ENCODE data around the gene GMPPA. TPM values are rescaled to one million over a fixed set of nuclear protein-coding genes. Genes with fewer than 3 reads are reported as not detected.

GMPPA gene
- total RNA-seq, 1 experiment from 2014 or later = 51.9 TPM

DNA sequence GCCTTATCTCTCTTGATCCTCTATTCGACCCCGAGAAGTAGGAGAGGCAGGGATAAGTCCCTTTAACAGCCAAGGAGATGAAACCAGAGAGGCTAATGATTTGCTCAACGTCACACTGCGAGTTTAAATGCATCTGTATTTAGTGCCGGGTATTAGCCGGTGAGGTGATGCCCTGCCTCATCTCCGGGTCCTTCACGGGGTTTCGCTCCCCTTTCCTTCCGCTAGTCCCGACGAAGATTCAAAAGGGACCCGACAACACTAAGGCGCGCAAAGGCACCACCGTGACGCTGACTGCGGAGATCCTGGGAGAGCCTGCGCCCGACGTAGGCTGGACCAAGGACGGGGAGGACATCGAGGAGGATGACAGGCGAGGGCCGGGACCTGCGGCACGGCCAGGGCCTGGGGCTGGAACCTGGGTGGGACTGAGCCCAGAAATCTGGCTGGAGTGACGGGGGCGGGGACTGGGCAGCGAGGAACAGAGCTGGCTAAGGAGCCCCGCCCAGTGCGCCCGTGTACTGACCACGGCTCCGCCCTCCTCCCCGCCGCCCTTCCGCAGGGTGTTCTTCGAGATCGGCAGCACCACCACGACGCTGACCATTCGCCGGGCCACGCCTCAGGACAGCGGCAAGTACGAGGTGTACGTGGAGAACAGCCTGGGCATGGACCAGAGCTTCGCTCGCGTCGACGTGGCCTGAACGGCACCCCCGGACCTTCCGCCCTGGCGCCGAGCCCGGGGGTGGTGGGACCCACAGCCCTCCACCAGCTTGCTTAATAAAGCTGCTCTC lies 1.0 kb upstream of the GMPPA start:
- Mint-ChIP-seq H3K27me3 (ENCODE audit: low read depth) (peaks cover 49% of the 10 kb centered on the region), H3K4me3 (peak overlapping the region; percentile 98), H3K27ac (no peak overlapping the region), H3K4me1 (peaks cover 54% of the 10 kb centered on the region), H3K36me3 (no peaks in the 10 kb centered on the region), H3K9me3 (no peaks in the 10 kb centered on the region)
- CTCF ChIA-PET = interaction anchor here (0.9 to 35.9 kb wide), 19 partner anchors 9 to 110 kb away, joined by 3 to 2316 read pairs (median 10); partner anchors contain the start of genes ASIC4, CHPF, DNPEP and SPEG
- POLR2A ChIA-PET = interaction anchor here (1.0 to 2.9 kb wide), 8 partner anchors 10 to 219 kb away, joined by 4 to 19 read pairs (median 6); partner anchors contain the start of genes DNAJB2 and DNPEP
- DNase-seq (ENCODE audit: low spot score) (peak; percentile 73), ATAC-seq (peak; percentile 10)
- TF ChIP-seq, protein P1, sequence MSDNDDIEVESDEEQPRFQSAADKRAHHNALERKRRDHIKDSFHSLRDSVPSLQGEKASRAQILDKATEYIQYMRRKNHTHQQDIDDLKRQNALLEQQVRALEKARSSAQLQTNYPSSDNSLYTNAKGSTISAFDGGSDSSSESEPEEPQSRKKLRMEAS (CRISPR knock-in tag; IDR thresholded peaks at IDR 0.05) = peak; percentile 62
- 0 out of 2 replicates have a peak, but pooled peaks have one; percentile 17 for TF ChIP-seq FOXP1 (CRISPR knock-in tag; IDR thresholded peaks at IDR 0.05; ENCODE audit: borderline replicate concordance)
- TF ChIP-seq, protein P2, sequence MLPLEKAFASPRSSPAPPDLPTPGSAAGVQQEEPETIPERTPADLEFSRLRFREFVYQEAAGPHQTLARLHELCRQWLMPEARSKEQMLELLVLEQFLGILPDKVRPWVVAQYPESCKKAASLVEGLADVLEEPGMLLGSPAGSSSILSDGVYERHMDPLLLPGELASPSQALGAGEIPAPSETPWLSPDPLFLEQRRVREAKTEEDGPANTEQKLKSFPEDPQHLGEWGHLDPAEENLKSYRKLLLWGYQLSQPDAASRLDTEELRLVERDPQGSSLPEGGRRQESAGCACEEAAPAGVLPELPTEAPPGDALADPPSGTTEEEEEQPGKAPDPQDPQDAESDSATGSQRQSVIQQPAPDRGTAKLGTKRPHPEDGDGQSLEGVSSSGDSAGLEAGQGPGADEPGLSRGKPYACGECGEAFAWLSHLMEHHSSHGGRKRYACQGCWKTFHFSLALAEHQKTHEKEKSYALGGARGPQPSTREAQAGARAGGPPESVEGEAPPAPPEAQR (CRISPR knock-in tag; IDR thresholded peaks at IDR 0.05) = no peak

DNA sequence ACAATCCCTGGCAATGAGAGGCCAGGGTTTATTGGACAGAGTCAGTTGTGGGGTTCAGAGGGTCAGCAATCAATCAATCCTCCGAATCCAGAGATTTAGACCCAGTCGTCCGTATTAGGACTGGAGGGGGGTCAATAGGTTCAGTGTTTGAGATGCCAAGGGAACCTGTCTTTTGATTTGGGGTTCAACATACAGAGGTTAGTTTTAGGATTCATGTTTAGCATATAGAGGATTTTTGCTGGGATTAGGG lies 292 bp downstream of the GMPPA start:
- ChIA-PET CTCF (interaction anchor here (0.8 to 35.9 kb wide), 18 partner anchors 10 to 204 kb away, joined by 3 to 2316 read pairs (median 8); partner anchors contain the start of genes ASIC4, CHPF, DNPEP and SPEG), POLR2A (interaction anchor here (0.6 to 2.9 kb wide), 13 partner anchors 8 to 220 kb away, joined by 3 to 19 read pairs (median 4); partner anchors contain the start of genes DNAJB2, DNPEP, STK11IP and TMEM198)
- Mint-ChIP-seq H3K27ac (peak overlapping the region; percentile 41; the same call in 1 of the 2 replicates), H3K36me3 (peaks cover 5% of the 10 kb centered on the region; the same call in 1 of the 2 replicates), H3K4me3 (peak overlapping the region; percentile 98), H3K4me1 (peaks cover 52% of the 10 kb centered on the region), H3K27me3 (ENCODE audit: low read depth) (peaks cover 44% of the 10 kb centered on the region), H3K9me3 (no peaks in the 10 kb centered on the region)
- no peak for TF ChIP-seq ETV6 (CRISPR knock-in tag; IDR thresholded peaks at IDR 0.05)
- TF ChIP-seq, protein P1 (CRISPR knock-in tag; IDR thresholded peaks at IDR 0.05) = 0 out of 2 replicates have a peak, but pooled peaks have one; percentile 4
- ATAC-seq = no peak
- no peak for DNase-seq (ENCODE audit: low spot score)

DNA sequence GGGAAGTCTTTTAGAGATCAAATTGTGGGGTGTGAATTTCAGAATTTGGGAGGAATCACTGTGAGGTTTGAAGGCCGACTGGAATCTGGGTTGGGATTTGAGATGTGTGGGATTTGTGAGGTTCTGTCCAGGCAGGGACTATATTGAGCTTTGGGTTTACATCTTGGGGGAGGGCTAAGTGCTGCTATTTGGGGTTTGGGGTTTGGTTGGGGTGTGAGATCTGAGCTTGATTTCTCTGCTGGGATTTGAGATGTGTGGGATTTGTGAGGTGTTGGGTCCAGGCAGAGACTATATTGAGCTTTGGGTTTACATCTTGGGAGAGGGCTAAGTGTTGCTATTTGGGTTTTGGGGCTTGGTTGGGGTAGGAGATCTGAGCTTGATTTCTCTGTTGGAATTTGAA lies 864 bp downstream of the GMPPA start:
- CTCF ChIA-PET = interaction anchor here (1.0 to 35.9 kb wide), 10 partner anchors 8 to 111 kb away, joined by 3 to 2316 read pairs (median 34); partner anchors contain the start of genes ASIC4, CHPF, SPEG and TMEM198
- Mint-ChIP-seq H3K4me1 (peaks cover 53% of the 10 kb centered on the region), H3K4me3 (peak overlapping the region; percentile 98), H3K36me3 (peaks cover 11% of the 10 kb centered on the region), H3K27me3 (ENCODE audit: low read depth) (peaks cover 40% of the 10 kb centered on the region), H3K9me3 (no peaks in the 10 kb centered on the region), H3K27ac (no peak overlapping the region)
- ATAC-seq (no peak), DNase-seq (ENCODE audit: low spot score) (no peak)
- POLR2A ChIA-PET = interaction anchor here (0.6 kb wide), 1 partner anchor 10 kb away, joined by 3 read pairs; no protein-coding TSS in a partner anchor
- no peak for TF ChIP-seq CREB1 (CRISPR knock-in tag; IDR thresholded peaks at IDR 0.05)
- TF ChIP-seq, protein P3, sequence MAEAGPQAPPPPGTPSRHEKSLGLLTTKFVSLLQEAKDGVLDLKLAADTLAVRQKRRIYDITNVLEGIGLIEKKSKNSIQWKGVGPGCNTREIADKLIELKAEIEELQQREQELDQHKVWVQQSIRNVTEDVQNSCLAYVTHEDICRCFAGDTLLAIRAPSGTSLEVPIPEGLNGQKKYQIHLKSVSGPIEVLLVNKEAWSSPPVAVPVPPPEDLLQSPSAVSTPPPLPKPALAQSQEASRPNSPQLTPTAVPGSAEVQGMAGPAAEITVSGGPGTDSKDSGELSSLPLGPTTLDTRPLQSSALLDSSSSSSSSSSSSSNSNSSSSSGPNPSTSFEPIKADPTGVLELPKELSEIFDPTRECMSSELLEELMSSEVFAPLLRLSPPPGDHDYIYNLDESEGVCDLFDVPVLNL (CRISPR knock-in tag; IDR thresholded peaks at IDR 0.05; ENCODE audit: borderline replicate concordance, low read depth) = no peak
- TF ChIP-seq, protein P4, sequence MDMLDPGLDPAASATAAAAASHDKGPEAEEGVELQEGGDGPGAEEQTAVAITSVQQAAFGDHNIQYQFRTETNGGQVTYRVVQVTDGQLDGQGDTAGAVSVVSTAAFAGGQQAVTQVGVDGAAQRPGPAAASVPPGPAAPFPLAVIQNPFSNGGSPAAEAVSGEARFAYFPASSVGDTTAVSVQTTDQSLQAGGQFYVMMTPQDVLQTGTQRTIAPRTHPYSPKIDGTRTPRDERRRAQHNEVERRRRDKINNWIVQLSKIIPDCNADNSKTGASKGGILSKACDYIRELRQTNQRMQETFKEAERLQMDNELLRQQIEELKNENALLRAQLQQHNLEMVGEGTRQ (CRISPR knock-in tag; IDR thresholded peaks at IDR 0.05) = no peak
- TF ChIP-seq, protein P5, sequence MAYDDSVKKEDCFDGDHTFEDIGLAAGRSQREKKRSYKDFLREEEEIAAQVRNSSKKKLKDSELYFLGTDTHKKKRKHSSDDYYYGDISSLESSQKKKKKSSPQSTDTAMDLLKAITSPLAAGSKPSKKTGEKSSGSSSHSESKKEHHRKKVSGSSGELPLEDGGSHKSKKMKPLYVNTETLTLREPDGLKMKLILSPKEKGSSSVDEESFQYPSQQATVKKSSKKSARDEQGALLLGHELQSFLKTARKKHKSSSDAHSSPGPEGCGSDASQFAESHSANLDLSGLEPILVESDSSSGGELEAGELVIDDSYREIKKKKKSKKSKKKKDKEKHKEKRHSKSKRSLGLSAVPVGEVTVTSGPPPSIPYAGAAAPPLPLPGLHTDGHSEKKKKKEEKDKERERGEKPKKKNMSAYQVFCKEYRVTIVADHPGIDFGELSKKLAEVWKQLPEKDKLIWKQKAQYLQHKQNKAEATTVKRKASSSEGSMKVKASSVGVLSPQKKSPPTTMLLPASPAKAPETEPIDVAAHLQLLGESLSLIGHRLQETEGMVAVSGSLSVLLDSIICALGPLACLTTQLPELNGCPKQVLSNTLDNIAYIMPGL (CRISPR knock-in tag; IDR thresholded peaks at IDR 0.05) = no peak
- no peak for TF ChIP-seq SP1 (CRISPR knock-in tag; conservative IDR thresholded peaks at IDR 0.05)
- no peak for TF ChIP-seq NFE2L1 (CRISPR knock-in tag; IDR thresholded peaks at IDR 0.05)
- TF ChIP-seq, protein P6, sequence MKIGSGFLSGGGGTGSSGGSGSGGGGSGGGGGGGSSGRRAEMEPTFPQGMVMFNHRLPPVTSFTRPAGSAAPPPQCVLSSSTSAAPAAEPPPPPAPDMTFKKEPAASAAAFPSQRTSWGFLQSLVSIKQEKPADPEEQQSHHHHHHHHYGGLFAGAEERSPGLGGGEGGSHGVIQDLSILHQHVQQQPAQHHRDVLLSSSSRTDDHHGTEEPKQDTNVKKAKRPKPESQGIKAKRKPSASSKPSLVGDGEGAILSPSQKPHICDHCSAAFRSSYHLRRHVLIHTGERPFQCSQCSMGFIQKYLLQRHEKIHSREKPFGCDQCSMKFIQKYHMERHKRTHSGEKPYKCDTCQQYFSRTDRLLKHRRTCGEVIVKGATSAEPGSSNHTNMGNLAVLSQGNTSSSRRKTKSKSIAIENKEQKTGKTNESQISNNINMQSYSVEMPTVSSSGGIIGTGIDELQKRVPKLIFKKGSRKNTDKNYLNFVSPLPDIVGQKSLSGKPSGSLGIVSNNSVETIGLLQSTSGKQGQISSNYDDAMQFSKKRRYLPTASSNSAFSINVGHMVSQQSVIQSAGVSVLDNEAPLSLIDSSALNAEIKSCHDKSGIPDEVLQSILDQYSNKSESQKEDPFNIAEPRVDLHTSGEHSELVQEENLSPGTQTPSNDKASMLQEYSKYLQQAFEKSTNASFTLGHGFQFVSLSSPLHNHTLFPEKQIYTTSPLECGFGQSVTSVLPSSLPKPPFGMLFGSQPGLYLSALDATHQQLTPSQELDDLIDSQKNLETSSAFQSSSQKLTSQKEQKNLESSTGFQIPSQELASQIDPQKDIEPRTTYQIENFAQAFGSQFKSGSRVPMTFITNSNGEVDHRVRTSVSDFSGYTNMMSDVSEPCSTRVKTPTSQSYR (CRISPR knock-in tag; IDR thresholded peaks at IDR 0.05) = no peak
- no peak for TF ChIP-seq FOXK1 (CRISPR knock-in tag; IDR thresholded peaks at IDR 0.05)
- TF ChIP-seq, protein P7, sequence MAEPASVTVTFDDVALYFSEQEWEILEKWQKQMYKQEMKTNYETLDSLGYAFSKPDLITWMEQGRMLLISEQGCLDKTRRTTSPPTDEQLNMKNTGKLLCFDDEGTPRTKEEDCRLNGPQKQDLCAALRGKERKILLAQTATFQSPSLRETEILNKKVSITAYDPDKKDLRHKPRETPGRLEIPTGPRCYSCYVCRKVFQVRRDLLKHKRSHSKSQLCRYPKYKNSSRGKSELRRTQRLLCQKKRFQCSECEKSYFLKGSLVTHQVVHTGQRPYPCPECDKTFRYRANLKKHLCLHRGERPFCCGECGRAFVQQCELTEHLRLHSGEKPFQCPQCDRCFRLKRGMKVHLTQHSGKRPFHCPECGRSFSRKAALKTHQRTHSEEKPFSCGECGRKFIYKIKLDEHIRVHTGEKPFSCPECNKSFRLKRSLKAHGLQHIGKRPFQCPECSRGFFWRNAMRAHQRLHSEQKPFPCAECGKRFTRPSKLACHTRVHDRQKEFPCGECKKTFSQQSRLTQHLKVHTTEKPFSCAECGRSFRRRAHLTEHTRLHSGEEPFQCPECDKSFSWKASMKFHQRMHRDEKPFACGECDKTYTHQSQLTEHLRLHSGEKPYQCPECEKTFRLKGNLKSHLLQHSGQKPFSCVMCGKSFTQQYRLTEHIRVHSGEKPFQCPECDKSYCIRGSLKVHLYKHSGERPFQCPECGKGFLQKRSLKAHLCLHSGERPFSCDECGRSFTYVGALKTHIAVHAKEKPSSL (CRISPR knock-in tag; conservative IDR thresholded peaks at IDR 0.05) = no peak
- TF ChIP-seq CBFB (CRISPR knock-in tag; IDR thresholded peaks at IDR 0.05; ENCODE audit: low read depth) = no peak
- no peak for TF ChIP-seq OVOL2 (CRISPR knock-in tag; IDR thresholded peaks at IDR 0.05; ENCODE audit: borderline replicate concordance)
- no peak for TF ChIP-seq JUN (CRISPR knock-in tag; IDR thresholded peaks at IDR 0.05)
- no peak for TF ChIP-seq PRRX2 (CRISPR knock-in tag; IDR thresholded peaks at IDR 0.05)
- TF ChIP-seq GABPB1 (CRISPR knock-in tag; IDR thresholded peaks at IDR 0.05) = no peak
- TF ChIP-seq EMX1 (CRISPR knock-in tag; IDR thresholded peaks at IDR 0.05) = no peak
